K562 (cell line): Measurements from ENCODE around the gene CROCC2.

Source experiments
- AFF4 ChIP-seq: sonication (generic); formaldehyde crosslinking; IDR thresholded peaks from 2 replicates; pipeline ENCODE4 v1.8.0; 2023; ENCODE audit warnings: mild to moderate bottlenecking, missing genetic modification reagents
- COPS2 ChIP-seq: fragments of 450-650 bp; conservative IDR thresholded peaks from 2 replicates; pipeline ENCODE4 v1.6.1; 2016; ENCODE audit warnings: mild to moderate bottlenecking, moderate library complexity
- CTCF ChIP-seq, 3 experiments: IDR thresholded peaks in 2 of 3; conservative IDR thresholded peaks in 1 of 3; 2 replicates each; pipeline ENCODE4 v1.5.1; 2011 to 2012; ENCODE audit warnings: low read length in 3 of 3, mild to moderate bottlenecking in 3 of 3, control low read depth in 2 of 3, improper control_type of control experiment in 1 of 3, inconsistent platforms in 1 of 3, low read depth in 1 of 3, mixed read lengths in 1 of 3, moderate library complexity in 1 of 3; ENCODE audit not compliant: insufficient read depth in 2 of 3
- E2F1 ChIP-seq: sonication (generic); formaldehyde crosslinking; IDR thresholded peaks from 2 replicates; pipeline ENCODE4 v1.8.1; 2023; ENCODE audit warnings: mild to moderate bottlenecking, missing genetic modification reagents, moderate library complexity
- E2F4 ChIP-seq: sonication (generic); formaldehyde crosslinking; IDR thresholded peaks from 2 replicates; pipeline ENCODE4 v1.8.0; 2022; ENCODE audit warnings: mild to moderate bottlenecking, low read depth, missing genetic modification reagents
- EZH2 ChIP-seq: IDR thresholded peaks from 2 replicates; pipeline ENCODE4 v1.6.1; 2012; ENCODE audit warnings: low read depth, mild to moderate bottlenecking, inconsistent platforms, low read length, borderline replicate concordance
- GTF3C2 ChIP-seq: IDR thresholded peaks from 3 replicates; pipeline ENCODE4 v1.6.1; 2011; ENCODE audit warnings: borderline replicate concordance, mild to moderate bottlenecking, moderate library complexity; ENCODE audit not compliant: insufficient read length; ENCODE audit errors: extremely low read depth
- SPI1 ChIP-seq: IDR thresholded peaks from 2 replicates; pipeline ENCODE4 v1.6.1; 2011; ENCODE audit warnings: low read depth, low read length, control low read depth, borderline replicate concordance
- ZBTB43 ChIP-seq: sonication (generic); formaldehyde crosslinking; IDR thresholded peaks from 2 replicates; pipeline ENCODE4 v1.8.0; 2023; ENCODE audit warnings: mild to moderate bottlenecking, missing genetic modification reagents
- ZC3H4 ChIP-seq: sonication (generic); formaldehyde crosslinking; IDR thresholded peaks from 2 replicates; pipeline ENCODE4 v1.9.0; 2021; ENCODE audit warnings: missing genetic modification reagents, borderline replicate concordance

GRCh38 chr2:240994171-240994896 lies 88.2 kb downstream of the CROCC2 start:
- TF ChIP-seq COPS2, result no peak
- no peak for TF ChIP-seq AFF4 (CRISPR knock-in tag)
- TF ChIP-seq E2F1 (CRISPR knock-in tag), result no peak
- no peak for TF ChIP-seq EZH2
- TF ChIP-seq CTCF (IDR thresholded peaks at IDR 0.05 in 2 of 3, conservative IDR thresholded peaks at IDR 0.05 in 1 of 3; ENCODE audit: insufficient read depth in 2 of 3, low read depth in 1 of 3, low read length in 3 of 3), result no peak
- no peak for TF ChIP-seq E2F4 (CRISPR knock-in tag)
- no peak for TF ChIP-seq GTF3C2
- TF ChIP-seq SPI1, result no peak
- TF ChIP-seq ZBTB43 (CRISPR knock-in tag), result no peak
- TF ChIP-seq ZC3H4 (CRISPR knock-in tag), result no peak
